A549 (cell line): ENCODE data around the gene PDZD2. TPM values are rescaled to one million over a fixed set of nuclear protein-coding genes. Genes with fewer than 3 reads are reported as not detected.

ENCODE experiments used
- ATAC-seq, 2 experiments: fragments of 200-7000 bp in 1 of 2; fragments of >200 bp in 1 of 2; cut with Nextera tagmentation in 1 of 2; cut with Tn5 transposase in 1 of 2; 3 replicates each; pipeline versions ENCODE4 v1.8.0 to v1.9.1; 2018 to 2020; ENCODE audit warnings: mild to moderate bottlenecking in 1 of 2, moderate library complexity in 1 of 2
- CTCF ChIA-PET: fragments of 300-600 bp; sonication (Branson Sonifier 250); formaldehyde crosslinking; extraction: SDS; loops from one replicate; lab custom pipeline; 2021; ENCODE audit warnings: antibody characterized with exemption, inconsistent platforms; lab: Yijun Ruan, JAX
- POLR2A ChIA-PET: fragments of 350-600 bp; formaldehyde crosslinking; extraction: SDS; loops from one replicate; lab custom pipeline; 2021; ENCODE audit warnings: antibody characterized with exemption, inconsistent platforms; lab: Yijun Ruan, JAX
- DNase-seq, 2 experiments: peaks; one replicate each; pipeline versions ENCODE4 v3.0.0 to v3.0.0-alpha.2; 2011 to 2016; ENCODE audit warnings: low read depth in 1 of 2, low spot score in 1 of 2
- FAIRE-seq: peaks from 2 replicates; lab custom pipeline; 2011; peaks lifted over from hg19 to GRCh38; lab: Jason Lieb, UNC
- H3K27ac ChIP-seq, 2 experiments: fragments of >200 bp; sonication (Bioruptor Twin); formaldehyde crosslinking; 3 replicates each; pipeline ENCODE4 v1.5.1; 2016 to 2017
- H3K4me1 ChIP-seq: fragments of >200 bp; sonication (Bioruptor Twin); formaldehyde crosslinking; 3 replicates; pipeline ENCODE4 v1.6.1; 2016
- H3K4me2 ChIP-seq: fragments of >200 bp; sonication (Bioruptor Twin); formaldehyde crosslinking; 3 replicates; pipeline ENCODE4 v1.6.1; 2016
- H3K4me3 ChIP-seq: fragments of >200 bp; sonication (Bioruptor Twin); formaldehyde crosslinking; 3 replicates; pipeline ENCODE4 v1.5.1; 2016
- H3K9me3 ChIP-seq: fragments of >200 bp; sonication (Bioruptor Twin); formaldehyde crosslinking; 3 replicates; pipeline ENCODE4 v1.6.1; 2016
- CBX8 ChIP-seq: fragments of 200-600 bp; sonication (generic); IDR thresholded peaks from 2 replicates; pipeline ENCODE4 v1.6.1; 2016
- CHD2 ChIP-seq: fragments of 150-350 bp; IDR thresholded peaks from 2 replicates; pipeline ENCODE4 v1.6.1; 2014; ENCODE audit warnings: low read length; ENCODE audit not compliant: partially characterized antibody
- EHF ChIP-seq: fragments of 250-450 bp; sonication (Bioruptor Pico); IDR thresholded peaks from 2 replicates; pipeline ENCODE4 v1.5.0; 2020; ENCODE audit warnings: mild to moderate bottlenecking
- ESRRA ChIP-seq: fragments of 150-350 bp; IDR thresholded peaks from 2 replicates; pipeline ENCODE4 v1.6.1; 2014; ENCODE audit warnings: mild to moderate bottlenecking, low read length, borderline replicate concordance
- FOSL2 ChIP-seq, 2 experiments: fragments of 450-650 bp in 1 of 2; fragments of >200 bp in 1 of 2; sonication (Bioruptor Twin) in 1 of 2; formaldehyde crosslinking; IDR thresholded peaks; 2 replicates each; pipeline versions ENCODE4 v1.5.0 to v1.6.1; 2016 to 2020; ENCODE audit warnings: mild to moderate bottlenecking in 1 of 2, moderate library complexity in 1 of 2
- GATA3 ChIP-seq: IDR thresholded peaks from 2 replicates; pipeline ENCODE4 v1.6.1; 2012; ENCODE audit warnings: borderline replicate concordance
- HDAC2 ChIP-seq: fragments of 200-600 bp; sonication (generic); IDR thresholded peaks from 2 replicates; pipeline ENCODE4 v1.6.1; 2016
- HOXB5 ChIP-seq: fragments of 250-450 bp; sonication (Bioruptor Pico); IDR thresholded peaks from 2 replicates; pipeline ENCODE4 v1.5.0; 2020; ENCODE audit warnings: mild to moderate bottlenecking, moderate library complexity
- KDM1A ChIP-seq: fragments of 200-600 bp; sonication (generic); IDR thresholded peaks from 2 replicates; pipeline ENCODE4 v1.6.1; 2016; ENCODE audit warnings: low read depth, mild to moderate bottlenecking
- NFE2L2 ChIP-seq: fragments of 150-350 bp; conservative IDR thresholded peaks from 2 replicates; pipeline ENCODE4 v1.6.1; 2014; ENCODE audit warnings: low read length
- PHF8 ChIP-seq: fragments of 200-600 bp; sonication (generic); IDR thresholded peaks from 2 replicates; pipeline ENCODE4 v1.6.1; 2016; ENCODE audit warnings: low read depth, mild to moderate bottlenecking, antibody characterized with exemption, moderate library complexity, borderline replicate concordance
- POLR2AphosphoS2 ChIP-seq: conservative IDR thresholded peaks from 2 replicates; pipeline ENCODE4 v1.6.1; 2012; ENCODE audit warnings: low read length, improper control_type of control experiment, inconsistent platforms
- RARB ChIP-seq: fragments of 250-450 bp; sonication (Bioruptor Pico); IDR thresholded peaks from 2 replicates; pipeline ENCODE4 v1.8.0; 2021; ENCODE audit warnings: mild to moderate bottlenecking, moderate library complexity
- RFX5 ChIP-seq: fragments of 450-650 bp; IDR thresholded peaks from 2 replicates; pipeline ENCODE4 v1.7.1; 2014; ENCODE audit warnings: antibody characterized with exemption, mild to moderate bottlenecking, moderate library complexity
- RNF2 ChIP-seq: fragments of 200-600 bp; sonication (generic); IDR thresholded peaks from 2 replicates; pipeline ENCODE4 v1.6.1; 2016; ENCODE audit warnings: low read depth, mild to moderate bottlenecking, antibody characterized with exemption, moderate library complexity, borderline replicate concordance
- WGBS: methylation state at CpG from one replicate; pipeline ENCODE4 v1.1.6; 2017; ENCODE audit errors: missing lambda C conversion rate; 5-methylcytosine and 5-hydroxymethylcytosine counted together
- polyA plus RNA-seq, 4 experiments: library from polyadenylated mRNA; depleted of rRNA in 3 of 4; stranded (reverse); fragments of >200 nt; fragmentation: RNase III in 1 of 4; extraction: RNeasy Plus Mini Kit Qiagen cat#74134 plus additional on column Dnase treatment in 1 of 4; gene quantifications; 2 replicates in 3 of 4; 3 replicates in 1 of 4; pipeline ENCODE4 v1.2.3, GENCODE V29; 2011 to 2017
- TF ChIP-seq, protein P1 (sequence below): fragments of 200-600 bp; sonication (generic); IDR thresholded peaks from 2 replicates; pipeline ENCODE4 v1.6.1; 2016; ENCODE audit warnings: antibody characterized with exemption, mild to moderate bottlenecking, moderate library complexity
- TF ChIP-seq, protein P2 (sequence below): fragments of >200 bp; sonication (Bioruptor Twin); formaldehyde crosslinking; IDR thresholded peaks from 3 replicates; pipeline ENCODE4 v1.5.1; 2016
- TF ChIP-seq, protein P3 (sequence below): IDR thresholded peaks from 2 replicates; pipeline ENCODE4 v1.6.1; 2012; ENCODE audit warnings: low read depth, borderline replicate concordance
- TF ChIP-seq, protein P4 (sequence below): fragments of 250-450 bp; sonication (Bioruptor Pico); IDR thresholded peaks from 2 replicates; pipeline ENCODE4 v1.5.0; 2021; ENCODE audit warnings: mild to moderate bottlenecking, moderate library complexity, borderline replicate concordance
- TF ChIP-seq, protein P5 (sequence below): fragments of 150-350 bp; IDR thresholded peaks from 2 replicates; pipeline ENCODE4 v1.6.1; 2014; ENCODE audit warnings: low read depth, mild to moderate bottlenecking, low read length

Gene PDZD2
- polyA plus RNA-seq, 2 of the 4 experiments (the other 2 are of a cell fraction) = 0.06 to 0.09 TPM

DNA sequence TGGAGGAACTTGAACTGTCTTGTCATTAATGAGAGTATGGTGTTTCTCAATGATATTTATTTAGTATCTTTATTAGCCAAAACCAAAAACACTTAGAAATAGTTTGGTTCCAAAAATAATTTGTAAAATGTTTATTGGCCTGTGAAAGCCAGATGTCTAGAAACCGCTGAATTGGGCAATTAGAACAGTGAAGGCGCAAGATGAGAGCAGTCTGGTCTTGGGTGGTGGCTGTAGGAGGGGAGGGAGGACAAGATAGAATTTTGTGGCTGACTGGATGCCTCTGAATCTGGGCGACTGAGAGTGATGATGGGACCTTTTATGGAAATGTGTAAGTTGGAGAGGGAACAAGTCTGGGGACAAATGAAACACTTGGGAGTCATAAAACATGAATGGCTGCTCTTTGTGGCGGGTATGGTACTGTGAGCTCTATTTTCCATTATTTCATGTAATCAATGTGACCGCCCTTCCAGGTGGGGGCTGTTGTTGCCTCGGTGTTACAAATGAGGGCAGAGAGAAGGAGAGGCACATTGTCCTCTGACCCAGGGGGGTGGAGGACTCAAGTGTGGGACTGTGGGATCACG is 35.5 kb downstream of the PDZD2 start (continued):
- TF ChIP-seq HOXB5 (CRISPR knock-in tag) = no peak
- no peak for TF ChIP-seq EHF (CRISPR knock-in tag)
- TF ChIP-seq, protein P1, sequence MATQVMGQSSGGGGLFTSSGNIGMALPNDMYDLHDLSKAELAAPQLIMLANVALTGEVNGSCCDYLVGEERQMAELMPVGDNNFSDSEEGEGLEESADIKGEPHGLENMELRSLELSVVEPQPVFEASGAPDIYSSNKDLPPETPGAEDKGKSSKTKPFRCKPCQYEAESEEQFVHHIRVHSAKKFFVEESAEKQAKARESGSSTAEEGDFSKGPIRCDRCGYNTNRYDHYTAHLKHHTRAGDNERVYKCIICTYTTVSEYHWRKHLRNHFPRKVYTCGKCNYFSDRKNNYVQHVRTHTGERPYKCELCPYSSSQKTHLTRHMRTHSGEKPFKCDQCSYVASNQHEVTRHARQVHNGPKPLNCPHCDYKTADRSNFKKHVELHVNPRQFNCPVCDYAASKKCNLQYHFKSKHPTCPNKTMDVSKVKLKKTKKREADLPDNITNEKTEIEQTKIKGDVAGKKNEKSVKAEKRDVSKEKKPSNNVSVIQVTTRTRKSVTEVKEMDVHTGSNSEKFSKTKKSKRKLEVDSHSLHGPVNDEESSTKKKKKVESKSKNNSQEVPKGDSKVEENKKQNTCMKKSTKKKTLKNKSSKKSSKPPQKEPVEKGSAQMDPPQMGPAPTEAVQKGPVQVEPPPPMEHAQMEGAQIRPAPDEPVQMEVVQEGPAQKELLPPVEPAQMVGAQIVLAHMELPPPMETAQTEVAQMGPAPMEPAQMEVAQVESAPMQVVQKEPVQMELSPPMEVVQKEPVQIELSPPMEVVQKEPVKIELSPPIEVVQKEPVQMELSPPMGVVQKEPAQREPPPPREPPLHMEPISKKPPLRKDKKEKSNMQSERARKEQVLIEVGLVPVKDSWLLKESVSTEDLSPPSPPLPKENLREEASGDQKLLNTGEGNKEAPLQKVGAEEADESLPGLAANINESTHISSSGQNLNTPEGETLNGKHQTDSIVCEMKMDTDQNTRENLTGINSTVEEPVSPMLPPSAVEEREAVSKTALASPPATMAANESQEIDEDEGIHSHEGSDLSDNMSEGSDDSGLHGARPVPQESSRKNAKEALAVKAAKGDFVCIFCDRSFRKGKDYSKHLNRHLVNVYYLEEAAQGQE = no peak
- TF ChIP-seq RNF2 = no peak

DNA sequence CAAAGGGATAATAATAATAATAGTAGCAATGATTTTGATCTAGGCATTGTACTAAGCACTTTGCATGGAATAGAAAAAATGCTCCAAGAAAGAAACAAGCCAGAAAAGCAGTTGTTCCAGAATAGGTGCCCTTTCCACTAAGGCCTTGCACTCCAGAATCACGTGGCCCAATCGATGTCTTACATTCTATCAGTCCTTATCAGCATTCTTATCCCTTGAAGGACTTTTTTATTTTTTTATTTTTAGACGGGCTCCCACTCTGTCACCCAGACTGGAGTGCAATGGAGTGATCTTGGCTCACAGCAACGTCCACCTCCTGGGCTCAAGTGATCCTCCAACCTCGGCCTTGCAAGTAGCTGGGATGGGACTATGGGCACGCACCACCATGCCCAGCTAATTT is 36.5 kb downstream of the PDZD2 start:
- CTCF ChIA-PET = interaction anchor here (1.3 kb wide), 1 partner anchor 17 kb away, joined by 5 read pairs; no protein-coding TSS in a partner anchor

DNA sequence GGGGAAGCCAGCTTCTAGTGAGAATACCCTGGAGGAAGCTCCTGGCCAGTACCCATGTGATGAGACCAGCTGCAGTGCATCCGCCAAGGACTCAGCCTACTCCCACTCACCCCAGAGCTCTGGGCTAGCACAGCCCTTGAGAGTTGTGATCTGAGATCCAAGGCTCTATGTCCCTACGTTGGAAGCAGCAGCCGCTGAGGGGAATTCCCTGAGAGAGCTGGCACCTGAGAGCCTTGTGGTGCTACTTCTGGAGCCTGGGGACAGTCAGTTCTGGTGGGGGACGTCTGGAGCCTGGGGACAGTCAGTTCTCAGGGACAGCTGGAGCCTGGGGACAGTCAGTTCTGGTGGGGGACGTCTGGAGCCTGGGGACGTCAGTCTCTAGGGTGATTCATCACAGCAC is 39.2 kb downstream of the PDZD2 start:
- TF ChIP-seq NFE2L2 = no peak
- no peak for TF ChIP-seq GATA3
- no peak for TF ChIP-seq FOSL2 (IDR thresholded peaks at IDR 0.05)
- no peak for TF ChIP-seq FOSL2 (CRISPR knock-in tag; IDR thresholded peaks at IDR 0.05)
- no peak for TF ChIP-seq ESRRA
- no peak for TF ChIP-seq CHD2
- no peak for TF ChIP-seq KDM1A
- no peak for TF ChIP-seq HOXB5 (CRISPR knock-in tag)
- TF ChIP-seq, protein P2, sequence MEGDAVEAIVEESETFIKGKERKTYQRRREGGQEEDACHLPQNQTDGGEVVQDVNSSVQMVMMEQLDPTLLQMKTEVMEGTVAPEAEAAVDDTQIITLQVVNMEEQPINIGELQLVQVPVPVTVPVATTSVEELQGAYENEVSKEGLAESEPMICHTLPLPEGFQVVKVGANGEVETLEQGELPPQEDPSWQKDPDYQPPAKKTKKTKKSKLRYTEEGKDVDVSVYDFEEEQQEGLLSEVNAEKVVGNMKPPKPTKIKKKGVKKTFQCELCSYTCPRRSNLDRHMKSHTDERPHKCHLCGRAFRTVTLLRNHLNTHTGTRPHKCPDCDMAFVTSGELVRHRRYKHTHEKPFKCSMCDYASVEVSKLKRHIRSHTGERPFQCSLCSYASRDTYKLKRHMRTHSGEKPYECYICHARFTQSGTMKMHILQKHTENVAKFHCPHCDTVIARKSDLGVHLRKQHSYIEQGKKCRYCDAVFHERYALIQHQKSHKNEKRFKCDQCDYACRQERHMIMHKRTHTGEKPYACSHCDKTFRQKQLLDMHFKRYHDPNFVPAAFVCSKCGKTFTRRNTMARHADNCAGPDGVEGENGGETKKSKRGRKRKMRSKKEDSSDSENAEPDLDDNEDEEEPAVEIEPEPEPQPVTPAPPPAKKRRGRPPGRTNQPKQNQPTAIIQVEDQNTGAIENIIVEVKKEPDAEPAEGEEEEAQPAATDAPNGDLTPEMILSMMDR = no peak
- TF ChIP-seq CBX8 = no peak
- no peak for TF ChIP-seq RFX5
- no peak for TF ChIP-seq HDAC2
- no peak for TF ChIP-seq POLR2AphosphoS2
- TF ChIP-seq, protein P3, sequence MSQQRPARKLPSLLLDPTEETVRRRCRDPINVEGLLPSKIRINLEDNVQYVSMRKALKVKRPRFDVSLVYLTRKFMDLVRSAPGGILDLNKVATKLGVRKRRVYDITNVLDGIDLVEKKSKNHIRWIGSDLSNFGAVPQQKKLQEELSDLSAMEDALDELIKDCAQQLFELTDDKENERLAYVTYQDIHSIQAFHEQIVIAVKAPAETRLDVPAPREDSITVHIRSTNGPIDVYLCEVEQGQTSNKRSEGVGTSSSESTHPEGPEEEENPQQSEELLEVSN = no peak
- TF ChIP-seq, protein P4, sequence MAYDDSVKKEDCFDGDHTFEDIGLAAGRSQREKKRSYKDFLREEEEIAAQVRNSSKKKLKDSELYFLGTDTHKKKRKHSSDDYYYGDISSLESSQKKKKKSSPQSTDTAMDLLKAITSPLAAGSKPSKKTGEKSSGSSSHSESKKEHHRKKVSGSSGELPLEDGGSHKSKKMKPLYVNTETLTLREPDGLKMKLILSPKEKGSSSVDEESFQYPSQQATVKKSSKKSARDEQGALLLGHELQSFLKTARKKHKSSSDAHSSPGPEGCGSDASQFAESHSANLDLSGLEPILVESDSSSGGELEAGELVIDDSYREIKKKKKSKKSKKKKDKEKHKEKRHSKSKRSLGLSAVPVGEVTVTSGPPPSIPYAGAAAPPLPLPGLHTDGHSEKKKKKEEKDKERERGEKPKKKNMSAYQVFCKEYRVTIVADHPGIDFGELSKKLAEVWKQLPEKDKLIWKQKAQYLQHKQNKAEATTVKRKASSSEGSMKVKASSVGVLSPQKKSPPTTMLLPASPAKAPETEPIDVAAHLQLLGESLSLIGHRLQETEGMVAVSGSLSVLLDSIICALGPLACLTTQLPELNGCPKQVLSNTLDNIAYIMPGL = no peak
- Histone ChIP-seq H3K4me1 (no peaks in the 10 kb centered on the region), H3K4me2 (no peak overlapping the region), H3K27ac (no peak overlapping the region), H3K4me3 (no peak overlapping the region), H3K9me3 (no peaks in the 10 kb centered on the region)
- WGBS = 18% methylated on average over 5 of the region's 6 CpGs
- ChIA-PET POLR2A (no interaction called here), CTCF (no interaction called here)
- ATAC-seq (no peak), FAIRE-seq (no peak), DNase-seq (no peak)

More for the DNA sequence above, 36.5 kb downstream of the PDZD2 start:
- Histone ChIP-seq H3K27ac (no peak overlapping the region), H3K4me2 (no peak overlapping the region), H3K9me3 (no peaks in the 10 kb centered on the region), H3K4me1 (no peaks in the 10 kb centered on the region), H3K4me3 (no peak overlapping the region)
- no peak for ATAC-seq
- DNase-seq = no peak
- POLR2A ChIA-PET = no interaction called here
- WGBS = 42% methylated on average over 6 of the region's 6 CpGs
- FAIRE-seq = no peak
- TF ChIP-seq, protein P5, sequence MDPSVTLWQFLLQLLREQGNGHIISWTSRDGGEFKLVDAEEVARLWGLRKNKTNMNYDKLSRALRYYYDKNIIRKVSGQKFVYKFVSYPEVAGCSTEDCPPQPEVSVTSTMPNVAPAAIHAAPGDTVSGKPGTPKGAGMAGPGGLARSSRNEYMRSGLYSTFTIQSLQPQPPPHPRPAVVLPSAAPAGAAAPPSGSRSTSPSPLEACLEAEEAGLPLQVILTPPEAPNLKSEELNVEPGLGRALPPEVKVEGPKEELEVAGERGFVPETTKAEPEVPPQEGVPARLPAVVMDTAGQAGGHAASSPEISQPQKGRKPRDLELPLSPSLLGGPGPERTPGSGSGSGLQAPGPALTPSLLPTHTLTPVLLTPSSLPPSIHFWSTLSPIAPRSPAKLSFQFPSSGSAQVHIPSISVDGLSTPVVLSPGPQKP = no peak
- TF ChIP-seq CHD2 = no peak
- TF ChIP-seq RARB (CRISPR knock-in tag) = no peak
- no peak for TF ChIP-seq PHF8
